Measurements from ENCODE around the gene CX3CR1.

- TF ChIP-seq CTCF (IDR thresholded peaks at IDR 0.05; ENCODE audit: low read depth, low read length, poor library complexity, severe bottlenecking) (no peak), EZH2phosphoT487 (IDR thresholded peaks at IDR 0.05; ENCODE audit: borderline replicate concordance, low read length) (no peak)
Observed at GRCh38 chr3:39275052-39275451, 4.8 kb downstream of the CX3CR1 start.
